ENCODE measurements around the gene MCUB.
"Not testable (repeated sequence)": the region's sequence is repeated elsewhere in the genome, so short reads cannot be mapped to it uniquely, and the experiment has no call there.

The MCUB gene, protein sequence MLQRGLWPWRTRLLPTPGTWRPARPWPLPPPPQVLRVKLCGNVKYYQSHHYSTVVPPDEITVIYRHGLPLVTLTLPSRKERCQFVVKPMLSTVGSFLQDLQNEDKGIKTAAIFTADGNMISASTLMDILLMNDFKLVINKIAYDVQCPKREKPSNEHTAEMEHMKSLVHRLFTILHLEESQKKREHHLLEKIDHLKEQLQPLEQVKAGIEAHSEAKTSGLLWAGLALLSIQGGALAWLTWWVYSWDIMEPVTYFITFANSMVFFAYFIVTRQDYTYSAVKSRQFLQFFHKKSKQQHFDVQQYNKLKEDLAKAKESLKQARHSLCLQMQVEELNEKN

DNA sequence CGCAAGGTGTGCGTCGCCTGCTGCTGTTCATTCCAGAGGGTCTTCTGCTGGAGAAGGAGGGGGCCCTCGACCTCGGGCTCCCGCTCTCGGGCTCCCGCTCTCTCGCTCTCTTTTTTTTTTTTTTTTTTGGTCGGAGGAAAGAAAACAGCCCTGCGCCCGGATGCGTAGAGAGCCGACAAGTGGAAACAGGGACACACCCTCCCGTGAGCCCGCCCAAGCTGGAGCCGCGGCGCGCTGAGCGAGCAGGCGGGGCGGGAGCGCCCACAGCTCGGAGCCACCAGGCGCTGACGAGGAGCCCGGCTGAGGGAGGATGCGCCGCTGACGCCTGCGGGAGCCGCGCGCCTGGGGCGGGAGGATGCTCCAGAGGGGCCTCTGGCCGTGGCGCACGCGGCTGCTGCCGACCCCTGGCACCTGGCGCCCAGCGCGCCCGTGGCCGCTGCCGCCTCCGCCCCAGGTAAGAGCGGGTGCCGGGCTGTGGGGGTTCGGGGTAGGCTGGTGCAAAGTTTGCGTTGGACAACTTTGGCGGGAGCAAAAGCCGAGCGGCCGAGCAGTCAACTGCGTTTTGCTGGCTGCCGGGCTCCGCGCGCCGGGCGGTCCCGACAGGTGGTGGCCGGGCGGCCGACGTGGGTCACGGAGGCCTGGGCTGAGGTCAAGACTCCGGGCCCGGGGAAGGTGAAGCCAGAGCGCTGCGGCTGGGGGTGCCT, at the start of gene MCUB:
Gene MCUB, plus strand, starts transcription at position 264 of the 704 bp plus-strand sequence. Its CDS starts 92 bp downstream, at position 356.
- DNase-seq (ENCODE audit: low read depth): peak; percentile 49

DNA sequence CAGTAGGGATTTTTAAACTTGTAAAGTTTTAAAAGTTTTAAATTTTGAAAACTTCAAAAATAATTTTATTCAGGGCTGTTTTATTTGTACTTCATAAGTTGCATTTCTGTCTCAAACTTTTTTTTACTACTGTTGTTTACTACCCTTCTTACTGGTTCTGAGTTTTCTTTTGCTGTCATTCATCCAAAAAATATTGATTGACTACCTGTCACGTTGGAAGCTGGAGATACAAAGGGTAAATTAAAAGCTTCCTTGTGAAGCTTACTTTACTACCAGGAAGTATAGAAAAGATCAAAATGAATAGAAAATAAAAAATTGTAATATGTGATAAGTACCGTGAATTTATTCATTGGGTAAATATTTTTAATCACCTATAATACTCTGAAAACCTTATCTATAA, 49.4 kb upstream of the MCUB start:
- DNase-seq (ENCODE audit: low read depth): no peak

DNA sequence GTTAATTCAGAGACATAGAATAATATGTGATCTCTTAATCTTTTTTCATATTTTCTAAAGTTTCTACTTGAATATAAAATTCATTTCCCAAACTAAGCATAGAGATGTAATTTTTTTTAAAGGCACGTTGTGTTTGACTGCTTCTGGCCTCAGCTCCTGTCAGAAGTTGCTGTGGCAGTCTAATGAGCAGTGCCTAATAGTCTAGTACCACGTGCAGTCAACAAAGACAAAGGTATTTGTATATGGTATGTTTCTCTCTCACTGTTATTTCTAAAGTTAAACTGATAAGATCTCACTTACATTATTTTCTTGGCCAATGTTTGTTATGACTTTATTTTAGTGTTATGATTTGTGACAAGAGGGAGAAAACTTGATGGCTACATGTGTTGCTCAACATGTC, 48.6 kb upstream of the MCUB start:
- no peak for DNase-seq (ENCODE audit: low read depth)

DNA sequence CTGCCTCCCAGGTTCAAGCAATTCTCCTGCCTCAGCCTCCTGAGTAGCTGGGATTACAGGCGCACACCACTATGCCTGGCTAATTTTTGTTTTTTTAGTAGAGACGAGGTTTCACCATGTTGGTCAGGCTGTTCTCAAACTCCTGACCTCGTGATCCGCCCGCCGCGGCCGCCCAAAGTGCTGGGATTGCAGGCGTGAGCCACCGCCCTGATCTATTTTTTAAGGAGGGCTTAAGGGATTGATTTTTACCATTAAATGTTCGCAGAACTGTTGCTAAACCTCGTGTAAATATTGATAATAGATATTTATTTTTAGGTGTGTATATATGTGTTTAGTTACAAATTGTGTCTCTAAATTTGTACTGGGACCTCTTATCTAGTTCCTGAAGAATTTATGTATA, 46.7 kb upstream of the MCUB start:
- DNase-seq (ENCODE audit: low read depth): not testable (repeated sequence)

DNA sequence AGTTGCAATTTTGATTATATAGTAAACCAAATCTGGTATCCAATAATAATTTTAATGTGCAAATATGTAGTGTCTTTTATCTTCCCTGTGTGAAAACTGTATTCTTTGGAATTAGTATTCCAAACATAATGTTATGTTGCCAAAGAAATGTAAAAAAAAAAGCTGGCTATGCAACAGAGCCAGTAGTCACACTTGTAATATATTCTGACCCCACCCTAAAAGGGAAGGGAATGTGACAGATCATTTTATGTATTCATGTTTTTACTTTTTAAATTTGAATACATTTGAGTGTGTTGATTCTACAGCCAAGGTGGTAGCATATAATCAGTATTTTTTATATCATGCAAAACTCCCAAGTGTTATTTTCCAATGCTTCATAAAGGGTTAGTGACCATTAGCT, 27.9 kb upstream of the MCUB start:
- no peak for DNase-seq (ENCODE audit: low read depth)

DNA sequence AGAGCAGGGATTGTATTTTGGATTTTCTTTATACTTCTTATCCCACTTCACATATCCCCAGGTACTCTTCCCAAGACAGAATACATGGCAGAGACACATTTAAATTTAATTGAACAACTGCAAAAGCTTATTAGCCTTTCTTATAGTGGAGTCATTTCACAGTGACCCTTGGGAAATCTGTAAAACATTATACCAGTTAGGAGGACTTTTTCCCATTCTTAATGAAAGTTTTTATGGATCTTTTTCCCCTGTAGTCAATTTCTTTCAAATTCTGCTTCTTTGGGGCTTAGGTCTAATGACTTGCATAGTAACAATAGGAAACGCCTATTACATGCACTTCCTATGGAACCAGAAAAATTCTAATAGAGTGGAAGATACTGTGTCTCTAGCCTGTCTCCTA, 14.6 kb upstream of the MCUB start:
- DNase-seq (ENCODE audit: low read depth): no peak

DNA sequence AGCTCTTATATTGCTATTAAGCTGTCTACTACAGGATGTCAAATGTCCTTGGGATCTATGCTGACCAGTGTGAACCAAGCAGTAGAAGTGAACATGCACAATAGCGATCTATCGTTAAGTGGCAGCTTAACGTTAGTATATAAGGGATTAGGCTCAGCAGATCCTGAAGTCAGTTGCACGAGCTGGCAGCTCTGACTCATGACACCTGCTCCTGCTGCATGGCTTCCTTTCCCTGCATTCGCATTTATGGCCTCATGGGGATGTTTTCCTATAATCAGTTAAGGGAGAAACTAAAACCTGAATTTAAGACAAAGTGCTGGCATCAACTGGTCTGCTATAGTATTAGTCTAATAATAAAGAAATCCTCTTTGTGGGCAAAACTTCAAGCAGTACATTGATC, 12.7 kb upstream of the MCUB start:
- no peak for DNase-seq (ENCODE audit: low read depth)

DNA sequence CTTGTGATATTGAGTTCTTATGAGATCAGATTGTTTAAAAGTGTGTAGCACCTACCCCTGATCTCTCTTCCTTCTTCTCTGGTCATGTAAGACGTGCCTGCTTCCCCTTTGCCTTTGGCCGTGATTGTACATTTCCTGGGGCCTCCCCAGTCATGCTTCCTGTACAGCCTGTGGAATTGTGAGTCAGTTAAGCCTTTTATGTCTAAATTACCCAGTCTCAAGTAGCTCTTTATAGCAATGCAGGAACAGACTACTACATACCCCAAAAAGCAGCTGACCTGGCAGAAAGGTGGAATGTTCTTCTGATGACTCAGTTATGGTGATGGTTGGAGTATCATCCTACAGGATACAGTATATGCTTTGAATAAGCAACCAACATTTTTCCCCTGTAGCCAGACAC, 11.4 kb upstream of the MCUB start:
- DNase-seq (ENCODE audit: low read depth): peak; percentile 78

DNA sequence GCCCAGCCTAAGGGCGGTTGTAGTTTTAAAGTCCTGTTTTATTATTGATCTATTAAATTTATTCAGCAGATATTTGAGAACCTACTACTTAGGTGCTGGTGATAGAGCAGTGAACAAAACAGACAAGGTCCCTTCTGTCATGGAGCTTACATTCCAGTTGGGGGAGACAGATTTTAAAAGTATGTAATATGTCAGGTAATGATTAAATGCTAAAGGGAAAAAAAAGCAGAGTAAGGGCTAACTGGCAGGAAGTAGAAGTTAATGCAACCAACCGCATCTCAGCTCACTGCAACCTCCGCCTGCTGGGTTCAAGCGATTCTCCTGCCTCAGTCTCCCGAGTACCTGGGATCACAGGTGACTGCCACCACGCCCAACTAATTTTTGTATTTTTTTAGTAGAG, 7.8 kb upstream of the MCUB start:
- no peak for DNase-seq (ENCODE audit: low read depth)

DNA sequence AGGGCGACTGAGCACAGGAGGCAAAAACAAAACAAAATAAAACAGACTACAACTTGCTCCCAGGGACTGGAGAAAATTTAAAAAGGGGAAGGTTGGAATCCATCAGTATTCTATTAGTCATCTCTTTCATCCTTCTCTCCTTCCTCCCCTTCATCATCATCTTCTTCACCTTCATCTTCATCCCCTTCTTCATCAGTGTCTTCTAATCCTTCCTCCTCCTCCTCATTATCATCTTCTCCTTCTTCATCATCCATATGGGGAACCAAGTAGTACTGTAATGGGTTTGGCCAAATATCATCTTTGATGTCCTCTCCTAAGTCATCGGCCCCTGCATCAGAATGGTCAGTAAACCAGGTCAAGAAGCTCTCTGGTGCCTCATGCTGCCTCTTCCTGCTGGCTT, 6.9 kb upstream of the MCUB start:
- no peak for DNase-seq (ENCODE audit: low read depth)

DNA sequence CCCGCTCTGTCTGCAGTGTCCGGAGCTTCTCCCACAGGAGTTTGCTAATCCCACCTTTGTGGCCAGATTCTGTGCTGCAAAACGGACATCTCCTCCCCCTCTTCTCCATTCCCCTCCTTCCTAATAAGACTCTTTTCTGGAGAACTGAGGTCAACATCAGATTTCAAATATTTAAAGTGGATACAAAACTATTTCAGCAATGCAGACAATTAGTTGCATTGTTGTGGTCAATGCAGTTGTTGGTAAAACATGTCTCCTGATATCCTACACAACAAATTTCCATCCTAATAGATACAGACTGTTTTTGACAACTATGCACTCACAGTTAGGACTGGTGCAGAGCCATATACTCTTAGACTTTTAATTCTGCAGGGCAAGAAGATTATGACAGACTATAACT, 5.1 kb upstream of the MCUB start:
- DNase-seq (ENCODE audit: low read depth): no peak

DNA sequence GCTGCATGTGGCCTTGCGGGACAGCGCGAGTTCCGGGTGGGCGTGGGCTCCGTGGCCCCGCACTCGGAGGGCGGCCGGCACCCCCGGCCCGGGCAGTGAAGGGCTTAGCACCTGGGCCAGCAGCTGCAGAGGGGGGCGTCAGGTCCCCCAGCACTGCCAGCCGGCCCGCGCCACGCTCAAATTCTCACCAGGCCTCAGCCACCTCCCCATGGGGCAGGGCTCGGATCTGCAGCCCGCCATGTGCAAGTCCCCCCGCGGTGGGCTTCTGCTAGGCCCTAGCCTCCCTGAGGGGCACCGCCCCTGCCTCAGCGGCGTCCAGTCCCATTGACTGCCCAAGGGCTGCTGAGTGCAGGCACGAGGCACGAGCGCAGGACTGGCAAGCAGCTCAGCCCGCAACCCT, 2.6 kb upstream of the MCUB start:
- no peak for DNase-seq (ENCODE audit: low read depth)

DNA sequence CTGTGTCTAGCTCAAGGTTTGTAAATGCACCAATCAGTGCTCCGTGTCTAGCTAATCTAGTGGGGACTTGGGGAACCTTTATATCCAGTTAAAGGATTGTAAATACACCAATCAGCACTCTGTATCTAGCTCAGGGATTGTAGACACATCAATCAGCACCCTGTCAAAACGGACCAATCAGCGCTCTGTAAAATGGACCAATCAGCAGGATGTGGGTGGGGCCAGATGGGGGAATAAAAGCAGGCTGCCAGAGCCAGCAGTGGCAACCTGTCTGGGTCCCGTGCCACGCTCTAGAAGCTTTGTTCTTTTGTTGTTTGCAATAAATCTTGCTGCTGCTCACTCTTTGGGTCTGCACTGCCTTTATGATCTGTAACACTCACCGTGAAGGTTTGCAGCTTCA, 2.0 kb upstream of the MCUB start:
- not testable (repeated sequence) for DNase-seq (ENCODE audit: low read depth)

DNA sequence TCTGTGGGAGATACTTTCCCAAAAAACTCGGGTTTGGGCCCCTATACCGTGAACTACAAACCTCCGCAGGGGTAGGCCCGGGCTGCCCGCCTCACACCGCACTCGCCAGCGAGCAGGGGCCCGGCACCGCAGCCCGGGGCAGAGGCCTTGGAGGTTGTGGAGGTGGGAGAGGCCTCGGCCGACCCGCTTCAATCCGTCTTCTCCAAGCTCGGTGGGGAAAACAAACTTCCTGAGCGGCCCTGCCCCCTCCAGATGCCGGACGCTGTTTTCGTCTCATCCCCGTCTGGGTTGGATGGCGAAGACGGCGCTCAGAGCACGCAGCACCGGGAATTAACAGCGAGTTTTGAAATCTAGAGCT, 442 bp upstream of the MCUB start:
- DNase-seq (ENCODE audit: low read depth): no peak

DNA sequence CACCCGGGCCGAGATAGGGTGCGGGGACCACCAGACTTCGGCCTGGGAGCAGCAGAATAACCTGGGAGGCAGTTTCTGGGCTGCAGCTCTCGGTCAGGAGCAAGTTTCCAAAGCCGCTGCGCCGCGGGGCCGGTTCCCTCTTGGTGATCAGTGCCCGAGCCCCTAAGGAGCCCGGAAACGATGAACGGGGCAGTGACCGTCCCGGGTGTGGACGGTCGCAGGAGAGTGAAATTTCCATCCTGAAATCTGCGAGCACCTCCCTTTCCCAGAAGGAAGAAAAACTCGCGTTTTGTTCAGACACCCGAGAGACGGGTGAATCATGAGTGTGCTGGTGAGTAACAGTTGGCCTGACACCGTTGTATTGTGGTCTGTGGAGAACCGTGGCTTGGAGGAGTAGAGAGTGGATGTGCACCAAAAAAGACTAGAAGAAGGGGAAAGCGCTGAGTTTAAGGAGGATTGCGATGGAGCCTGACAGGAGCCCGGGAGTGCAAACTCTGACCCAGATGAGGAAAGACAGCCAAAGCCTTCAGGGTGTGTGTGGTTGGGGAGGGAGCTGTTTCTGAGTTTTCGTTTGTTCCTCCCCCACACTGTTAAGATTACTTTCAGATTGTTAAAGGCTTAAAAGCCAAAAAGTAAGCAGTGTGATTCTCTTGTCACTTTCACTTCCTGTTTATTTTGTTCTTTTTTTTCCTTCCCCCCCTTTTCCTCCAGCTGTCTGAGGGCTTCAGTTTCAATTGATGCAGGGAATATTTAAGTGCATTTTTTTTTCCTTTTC, 828 bp downstream of the MCUB start:
- DNase-seq (ENCODE audit: low read depth): peak; percentile 68

DNA sequence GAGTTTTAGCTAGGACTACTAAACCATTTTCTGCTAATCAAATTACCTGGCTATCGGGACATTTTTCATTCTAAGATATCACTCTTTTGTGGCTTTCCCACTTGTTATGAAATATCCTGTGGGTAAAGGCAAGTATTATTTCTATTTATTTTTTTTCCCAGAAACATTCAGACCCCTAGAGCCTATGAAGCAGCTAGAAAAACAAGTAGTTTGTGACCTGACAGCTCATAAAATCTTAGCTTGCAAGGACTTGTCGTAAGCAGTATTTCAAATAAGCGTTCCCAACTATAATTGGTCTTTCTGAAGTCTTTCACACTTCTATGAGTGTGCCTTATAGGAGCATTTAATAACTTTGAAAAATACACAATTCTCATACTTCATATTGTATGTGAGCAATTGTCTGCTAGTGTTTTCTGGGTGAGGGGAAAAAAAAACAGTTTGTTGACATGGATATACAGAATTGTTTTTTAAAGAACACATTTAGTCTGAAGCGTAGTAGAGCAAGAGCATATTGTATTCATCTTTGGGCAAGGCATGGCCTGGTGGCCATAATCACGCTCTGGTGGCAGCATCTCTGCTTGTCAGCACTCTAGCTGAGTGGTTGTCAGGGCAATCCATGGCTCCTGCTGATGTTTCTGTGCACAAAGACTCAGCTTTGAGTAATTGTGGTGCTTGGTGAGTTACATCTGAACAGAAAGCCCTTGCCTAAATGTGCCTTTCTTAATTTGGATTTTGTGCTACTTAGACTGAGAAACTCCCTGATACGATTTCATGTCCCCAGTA, 2.6 kb downstream of the MCUB start:
- no peak for DNase-seq (ENCODE audit: low read depth)

DNA sequence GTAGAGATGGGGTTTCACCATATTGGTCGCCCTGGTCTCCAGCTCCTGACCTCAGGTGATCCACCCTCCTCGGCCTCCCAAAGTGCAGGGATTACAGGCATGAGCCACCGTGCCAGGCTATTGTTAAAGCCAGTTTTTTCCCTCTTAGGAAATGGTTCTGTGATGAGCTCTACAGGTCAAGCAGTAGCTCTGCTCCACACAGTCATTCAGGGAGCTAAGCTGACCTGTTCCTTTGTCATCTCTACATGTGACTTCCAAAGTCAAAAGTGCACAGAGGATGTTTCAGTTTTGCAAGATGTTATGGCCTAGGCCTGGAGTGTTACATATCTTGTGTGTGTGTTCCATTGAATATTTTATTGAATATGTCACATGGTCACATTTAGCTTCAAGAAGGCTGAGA, 11.4 kb downstream of the MCUB start:
- no peak for DNase-seq (ENCODE audit: low read depth)

DNA sequence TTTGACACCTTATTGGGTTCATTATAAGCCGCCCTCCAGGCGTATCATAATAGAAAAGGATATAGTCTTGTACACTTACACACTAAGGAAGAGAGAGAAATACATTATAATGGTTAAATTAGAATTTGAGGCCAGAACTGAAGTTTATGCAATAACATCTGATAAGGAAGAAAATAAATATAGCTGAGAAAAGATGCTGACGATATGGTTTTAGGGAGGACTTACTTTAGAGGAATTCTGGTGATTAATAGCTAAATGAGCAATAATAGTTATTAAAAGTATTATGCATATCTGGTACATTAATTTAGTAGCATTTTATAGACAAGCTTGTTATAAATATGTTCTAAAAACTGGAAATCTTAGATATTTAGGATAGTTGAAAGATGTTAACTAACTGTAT, 12.1 kb downstream of the MCUB start:
- no peak for DNase-seq (ENCODE audit: low read depth)

DNA sequence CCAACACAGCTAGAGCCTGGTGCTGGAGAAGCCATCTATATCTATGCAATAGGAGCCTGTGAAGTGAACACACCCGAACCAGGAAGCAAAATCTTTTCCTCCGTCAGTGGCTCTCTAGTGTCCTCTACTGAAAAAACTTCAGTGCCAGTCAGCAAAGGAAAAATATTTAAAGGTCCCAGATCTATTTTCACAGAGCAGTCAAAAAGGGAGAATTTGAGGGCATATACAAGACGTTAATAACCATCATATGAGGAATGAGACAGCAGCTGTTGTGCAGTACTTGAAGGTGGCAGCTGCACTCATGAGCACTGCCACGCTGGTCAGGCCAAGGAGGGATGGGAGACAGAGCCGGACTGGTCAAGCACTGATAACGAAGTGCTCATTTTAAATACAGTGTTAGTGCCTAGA, 14.4 kb downstream of the MCUB start:
- no peak for DNase-seq (ENCODE audit: low read depth)

DNA sequence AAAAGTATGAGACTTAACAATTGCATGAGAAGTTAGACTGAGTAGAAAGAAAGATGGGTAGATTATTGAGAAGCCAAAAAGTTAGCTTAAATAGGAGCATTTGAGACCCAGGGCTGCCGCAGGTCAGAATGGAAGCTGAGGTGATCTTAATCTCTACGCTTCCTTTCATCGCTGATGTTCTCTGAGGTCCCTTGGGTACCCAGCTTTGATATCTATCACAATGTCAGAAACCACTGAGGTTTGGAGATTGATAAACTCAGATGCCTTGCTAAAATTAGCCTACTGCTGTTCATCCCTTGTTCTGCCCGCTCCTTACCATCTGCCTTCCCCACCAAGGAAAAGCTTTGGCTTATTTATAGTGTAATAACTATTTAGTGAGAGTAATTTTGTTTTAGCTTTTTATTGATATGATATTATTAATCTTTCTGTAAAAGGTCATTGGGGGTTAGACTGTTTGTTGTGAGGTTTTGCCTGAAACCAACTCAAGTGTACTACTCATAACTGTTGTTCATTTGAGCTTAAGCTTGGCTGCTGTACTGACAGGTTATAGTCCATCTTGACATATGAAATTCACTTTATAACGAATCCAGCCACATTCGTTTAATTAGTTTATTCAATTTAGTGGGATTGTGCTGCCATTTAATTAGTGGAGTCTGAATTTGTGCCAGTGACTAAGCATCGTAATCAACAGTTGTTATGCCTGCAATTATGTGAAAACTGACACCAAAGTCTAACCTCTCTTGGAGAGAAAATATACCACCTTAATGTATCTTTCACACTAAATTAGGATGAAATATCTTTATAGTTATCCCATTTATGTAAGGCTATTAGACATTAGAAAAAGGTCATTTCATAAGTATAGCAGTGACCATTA, 15.1 kb downstream of the MCUB start:
- no peak for DNase-seq (ENCODE audit: low read depth)

DNA sequence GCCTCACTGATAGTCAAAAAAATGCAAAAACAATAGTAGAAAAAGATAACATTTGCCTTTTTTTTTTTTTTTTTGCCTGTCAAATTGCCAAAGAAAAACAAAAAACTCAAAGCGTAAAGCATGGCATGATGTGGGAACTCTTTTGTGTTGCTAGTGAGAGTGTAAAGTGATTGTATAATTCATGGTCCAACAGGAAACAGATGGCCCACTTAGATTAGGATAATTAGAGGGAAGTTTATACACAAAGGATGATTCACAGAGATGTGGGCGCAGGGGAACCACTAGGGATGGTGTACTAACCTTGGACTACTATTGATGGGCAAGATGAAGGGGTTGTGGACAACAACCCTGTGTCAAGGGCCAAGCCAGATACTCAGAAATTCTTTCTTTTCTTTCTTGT, 16.4 kb downstream of the MCUB start:
- no peak for DNase-seq (ENCODE audit: low read depth)
